Stomach (tissue), 9 donors: ENCODE data around the gene PLEKHD1. TPM values are rescaled to one million over a fixed set of nuclear protein-coding genes. Genes with fewer than 3 reads are reported as not detected.
"Not testable (repeated sequence)": the region's sequence is repeated elsewhere in the genome, so short reads cannot be mapped to it uniquely, and the experiment has no call there.

Source experiments
- DNase-seq, 2 donors: peaks; one replicate each; pipeline versions ENCODE4 v3.0.0 to v3.0.0-alpha.2; 2013 to 2019
- H3K27ac ChIP-seq, 5 donors: fragments of 200-600 bp in 4 of 5; sonication (generic) in 4 of 5; one replicate each; pipeline ENCODE4 v1.5.1; 2013 to 2019; ENCODE audit warnings: mild to moderate bottlenecking in 1 of 5, moderate library complexity in 1 of 5
- H3K27me3 ChIP-seq, 3 donors: fragments of 200-600 bp; sonication (generic); one replicate each; pipeline ENCODE4 v1.5.1; 2017 to 2019; ENCODE audit warnings: mixed run types in 1 of 3
- H3K36me3 ChIP-seq, 4 donors: fragments of 200-600 bp; sonication (generic); 1 replicate in 3 of 4; 2 replicates in 1 of 4; pipeline ENCODE4 v1.5.1; 2016 to 2019
- H3K4me1 ChIP-seq, 4 donors: fragments of 200-600 bp; sonication (generic); one replicate each; pipeline ENCODE4 v1.5.1; 2016 to 2019
- H3K4me3 ChIP-seq, 4 donors: fragments of 200-600 bp; sonication (generic) in 3 of 4; one replicate each; pipeline ENCODE4 v1.5.1; 2016 to 2019; ENCODE audit warnings: mild to moderate bottlenecking in 1 of 4
- H3K9me3 ChIP-seq, 4 donors: fragments of 200-600 bp; sonication (generic); one replicate each; pipeline ENCODE4 v1.5.1; 2016 to 2019
- EP300 ChIP-seq: sonication (generic); formaldehyde crosslinking; IDR thresholded peaks from one replicate; pipeline ENCODE4 v1.6.1; 2017; ENCODE audit warnings: antibody characterized with exemption
- POLR2A ChIP-seq, 4 donors: fragments of 450-650 bp; IDR thresholded peaks; one replicate each; pipeline ENCODE4 v1.6.1; 2016; ENCODE audit warnings: antibody characterized with exemption in 4 of 4, control low read depth in 2 of 4, mild to moderate bottlenecking in 1 of 4, moderate library complexity in 1 of 4
- POLR2AphosphoS5 ChIP-seq, 3 donors: sonication (generic); formaldehyde crosslinking; IDR thresholded peaks; one replicate each; pipeline ENCODE4 v1.6.1; 2016; ENCODE audit warnings: antibody characterized with exemption in 3 of 3
- WGBS, 5 donors: extraction: QIAGEN DNeasy Blood & Tissue Kit in 3 of 5; methylation state at CpG; one replicate each; pipeline versions ENCODE4 v1.1.5 to v1.1.7; 2013 to 2018; 5-methylcytosine and 5-hydroxymethylcytosine counted together
- intact Hi-C: fragments of 100-400 bp; cut with DNase I; formaldehyde crosslinking; loops from one replicate; pipeline ENCODE4 v1.15.1; 2023; ENCODE audit warnings: low total_unique reads
- polyA plus RNA-seq, 3 donors: library from polyadenylated mRNA; stranded (reverse); fragments of 200-250 nt; gene quantifications; one replicate each; pipeline ENCODE4 v1.2.3, GENCODE V29; 2013
- total RNA-seq, 5 donors: library from RNA; depleted of rRNA; stranded (reverse); fragments of >200 nt; gene quantifications; one replicate each; pipeline versions ENCODE4 v1.1.0 to v1.2.3, GENCODE V29; 2014 to 2016
- TF ChIP-seq, protein P1 (sequence below), 7 experiments: fragments of 450-650 bp in 4 of 7; fragments of 200-600 bp in 3 of 7; sonication (generic) in 3 of 7; IDR thresholded peaks; one replicate each; pipeline ENCODE4 v1.5.1; 2016 to 2019; ENCODE audit warnings: antibody characterized with exemption in 7 of 7, control low read depth in 2 of 7, mild to moderate bottlenecking in 1 of 7
- donor health status: healthy with polysubstance abuse.
- donor health status: Bipolar disorder and iron deficiency.
- donor health status: healthy.

Gene PLEKHD1
- total and polyA plus RNA-seq, 8 donors = 0.08 to 0.55 (median 0.14) TPM; not detected in 4

DNA sequence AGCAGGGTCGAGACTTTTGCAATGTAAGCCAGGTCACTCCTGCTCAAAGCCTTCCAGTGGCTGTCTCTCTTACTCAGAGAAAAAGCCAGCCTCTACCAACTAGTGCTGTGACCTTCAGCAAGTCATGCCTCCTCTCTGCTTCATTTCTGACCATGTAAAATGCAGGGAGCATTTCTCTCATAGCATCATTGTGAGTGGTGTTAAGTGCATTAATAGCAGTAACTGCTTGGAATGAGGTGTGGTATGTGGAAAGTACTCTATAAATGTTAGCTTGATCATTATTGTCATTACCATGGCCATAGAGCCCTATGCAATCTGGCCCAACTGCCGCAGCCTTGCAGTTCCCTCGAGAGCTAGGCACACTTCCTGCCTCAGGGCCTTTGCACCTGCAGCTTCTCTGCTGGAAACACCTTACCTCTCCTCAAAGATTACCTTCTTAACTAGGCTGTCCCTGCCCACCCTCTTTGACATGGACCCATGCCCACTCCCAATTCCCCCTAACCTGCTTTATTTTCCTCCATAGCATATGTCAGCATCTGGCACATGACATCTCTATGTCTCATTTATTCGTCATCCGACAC, 10.9 kb downstream of the PLEKHD1 start:
- H3K4me3 ChIP-seq = no peak overlapping the region
- H3K27ac ChIP-seq = no peak overlapping the region
- no peaks in the 10 kb centered on the region for H3K4me1 ChIP-seq
- peaks cover 0 to 16% (median 0%) of the 10 kb centered on the region in 3 donors for H3K27me3 ChIP-seq
- no peak for TF ChIP-seq POLR2A (IDR thresholded peaks at IDR 0.05)
- no peak for TF ChIP-seq EP300
- intact Hi-C loops = no loop called here
- no peak for DNase-seq
- 90 to 94% (median 93%) methylated on average over 5 of the region's 5 CpGs for WGBS, 5 donors
- H3K36me3 ChIP-seq = no peaks in the 10 kb centered on the region
- H3K9me3 ChIP-seq = no peaks in the 10 kb centered on the region

DNA sequence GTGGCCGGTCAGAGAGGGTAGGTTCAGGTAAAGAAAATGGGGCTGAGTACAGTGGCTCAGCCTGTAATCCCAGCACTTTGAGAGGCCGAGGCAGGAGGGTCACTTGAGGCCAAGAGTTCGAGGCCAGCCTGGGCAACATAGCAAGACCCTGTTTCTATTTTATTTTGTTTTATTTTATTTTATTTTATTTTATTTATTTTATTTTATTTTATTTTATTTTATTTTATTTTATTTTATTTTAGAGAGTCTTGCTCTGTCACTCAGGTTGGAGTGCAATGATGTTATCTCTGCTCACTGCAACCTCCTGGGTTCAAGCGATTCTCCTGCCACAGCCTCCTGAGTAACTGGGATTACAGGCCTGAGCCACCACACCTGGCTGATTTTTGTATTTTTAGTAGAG, 13.3 kb downstream of the PLEKHD1 start:
- 89 to 98% (median 95%) methylated on average over 4 of the region's 4 CpGs for WGBS, 5 donors
- intact Hi-C loops, H3K9me3 ChIP-seq, H3K27ac ChIP-seq, H3K4me1 ChIP-seq, H3K4me3 ChIP-seq, DNase-seq, H3K36me3 ChIP-seq: not testable (repeated sequence)
- peaks cover 0 to 22% (median 0%) of the 10 kb centered on the region in 3 donors for H3K27me3 ChIP-seq

DNA sequence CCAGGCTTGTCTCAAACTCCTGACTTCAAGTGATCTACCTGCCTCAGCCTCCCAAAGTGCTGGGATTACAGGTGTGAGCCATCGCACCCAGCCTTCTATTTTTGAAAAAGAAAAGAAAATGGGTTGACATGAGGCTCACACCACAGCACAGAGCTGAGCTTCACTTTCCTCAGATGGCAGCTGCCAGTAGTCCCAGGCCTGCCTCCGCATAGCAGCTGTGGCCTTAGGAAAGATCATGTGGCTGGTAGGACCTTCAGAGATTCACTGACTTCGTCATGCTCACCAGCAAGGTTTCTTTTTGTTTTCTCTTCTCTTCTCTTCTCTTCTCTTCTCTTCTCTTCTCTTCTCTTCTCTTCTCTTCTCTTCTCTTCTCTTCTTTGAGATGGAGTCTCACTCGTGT, 13.8 kb downstream of the PLEKHD1 start:
- DNase-seq, H3K4me1 ChIP-seq, H3K27ac ChIP-seq, H3K4me3 ChIP-seq, H3K36me3 ChIP-seq, intact Hi-C loops, H3K9me3 ChIP-seq: not testable (repeated sequence)
- 93 to 95% (median 94%) methylated on average over 4 of the region's 4 CpGs for WGBS, 5 donors
- peaks cover 0 to 26% (median 0%) of the 10 kb centered on the region in 3 donors for H3K27me3 ChIP-seq

DNA sequence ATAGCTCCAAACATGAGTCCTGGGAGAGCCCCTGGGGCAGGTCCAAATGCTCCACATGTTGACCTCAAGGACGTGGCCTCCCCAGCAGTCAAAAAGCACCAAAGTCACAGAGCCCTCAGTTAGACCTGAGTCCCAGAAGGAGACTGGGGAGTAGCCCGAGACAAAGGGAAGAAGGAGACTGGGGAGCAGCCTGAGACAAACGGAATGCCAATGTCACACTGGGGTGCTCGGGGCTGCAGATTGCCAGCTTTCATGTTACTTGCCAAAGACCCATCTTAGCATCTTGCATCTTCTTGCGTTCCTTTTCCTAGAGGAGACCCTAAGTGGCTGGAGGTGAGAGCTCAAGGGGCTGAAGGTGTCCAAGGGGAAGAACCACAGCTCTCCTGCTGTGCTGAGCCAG, 14.9 kb downstream of the PLEKHD1 start:
- no peak for DNase-seq
- peaks cover 0 to 26% (median 0%) of the 10 kb centered on the region in 3 donors for H3K27me3 ChIP-seq
- no peak overlapping the region for H3K4me3 ChIP-seq
- no peak overlapping the region for H3K27ac ChIP-seq
- H3K36me3 ChIP-seq = no peaks in the 10 kb centered on the region
- WGBS, 5 donors = 80 to 95% (median 84%) methylated on average over 5 of the region's 5 CpGs
- H3K9me3 ChIP-seq = no peaks in the 10 kb centered on the region
- TF ChIP-seq EP300 (no peak), POLR2AphosphoS5 (IDR thresholded peaks at IDR 0.05) (no peak), POLR2A (IDR thresholded peaks at IDR 0.05) (no peak)
- TF ChIP-seq, protein P1, sequence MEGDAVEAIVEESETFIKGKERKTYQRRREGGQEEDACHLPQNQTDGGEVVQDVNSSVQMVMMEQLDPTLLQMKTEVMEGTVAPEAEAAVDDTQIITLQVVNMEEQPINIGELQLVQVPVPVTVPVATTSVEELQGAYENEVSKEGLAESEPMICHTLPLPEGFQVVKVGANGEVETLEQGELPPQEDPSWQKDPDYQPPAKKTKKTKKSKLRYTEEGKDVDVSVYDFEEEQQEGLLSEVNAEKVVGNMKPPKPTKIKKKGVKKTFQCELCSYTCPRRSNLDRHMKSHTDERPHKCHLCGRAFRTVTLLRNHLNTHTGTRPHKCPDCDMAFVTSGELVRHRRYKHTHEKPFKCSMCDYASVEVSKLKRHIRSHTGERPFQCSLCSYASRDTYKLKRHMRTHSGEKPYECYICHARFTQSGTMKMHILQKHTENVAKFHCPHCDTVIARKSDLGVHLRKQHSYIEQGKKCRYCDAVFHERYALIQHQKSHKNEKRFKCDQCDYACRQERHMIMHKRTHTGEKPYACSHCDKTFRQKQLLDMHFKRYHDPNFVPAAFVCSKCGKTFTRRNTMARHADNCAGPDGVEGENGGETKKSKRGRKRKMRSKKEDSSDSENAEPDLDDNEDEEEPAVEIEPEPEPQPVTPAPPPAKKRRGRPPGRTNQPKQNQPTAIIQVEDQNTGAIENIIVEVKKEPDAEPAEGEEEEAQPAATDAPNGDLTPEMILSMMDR (IDR thresholded peaks at IDR 0.05) = no peak
- intact Hi-C loops = no loop called here
- peaks cover 0 to 9% (median 4%) of the 10 kb centered on the region in 4 donors for H3K4me1 ChIP-seq

DNA sequence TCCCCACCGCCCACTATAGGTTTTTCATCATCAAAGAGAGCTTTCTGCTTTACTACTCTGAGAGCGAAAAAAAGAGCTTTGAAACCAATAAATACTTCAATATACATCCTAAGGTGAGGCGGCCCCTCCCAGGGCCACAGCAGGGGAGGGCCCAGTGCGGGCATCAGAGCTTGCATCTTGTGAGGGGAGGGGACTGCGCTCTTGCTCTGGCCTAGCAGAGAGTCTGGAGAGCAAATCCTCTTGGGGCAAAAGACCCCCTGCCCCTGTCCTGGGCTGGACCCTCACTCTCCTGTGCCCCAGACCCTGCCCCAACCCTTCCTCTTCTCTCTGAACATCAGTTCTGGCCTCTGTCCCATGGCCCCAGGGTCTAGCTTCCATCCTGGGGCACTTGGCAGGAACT, 15.6 kb downstream of the PLEKHD1 start:
- intact Hi-C loops = no loop called here
- Histone ChIP-seq H3K27ac (no peak overlapping the region), H3K4me3 (no peak overlapping the region), H3K27me3 (peaks cover 0 to 19% (median 0%) of the 10 kb centered on the region in 3 donors), H3K9me3 (no peaks in the 10 kb centered on the region), H3K36me3 (no peaks in the 10 kb centered on the region), H3K4me1 (peaks cover 0 to 9% (median 4%) of the 10 kb centered on the region in 4 donors)
- 89 to 97% (median 92%) methylated on average over 5 of the region's 5 CpGs for WGBS, 5 donors
- TF ChIP-seq, protein P1 (IDR thresholded peaks at IDR 0.05) = no peak
- TF ChIP-seq POLR2AphosphoS5 (IDR thresholded peaks at IDR 0.05) = no peak
- TF ChIP-seq POLR2A (IDR thresholded peaks at IDR 0.05) = no peak
- TF ChIP-seq EP300 = no peak
- DNase-seq = no peak

DNA sequence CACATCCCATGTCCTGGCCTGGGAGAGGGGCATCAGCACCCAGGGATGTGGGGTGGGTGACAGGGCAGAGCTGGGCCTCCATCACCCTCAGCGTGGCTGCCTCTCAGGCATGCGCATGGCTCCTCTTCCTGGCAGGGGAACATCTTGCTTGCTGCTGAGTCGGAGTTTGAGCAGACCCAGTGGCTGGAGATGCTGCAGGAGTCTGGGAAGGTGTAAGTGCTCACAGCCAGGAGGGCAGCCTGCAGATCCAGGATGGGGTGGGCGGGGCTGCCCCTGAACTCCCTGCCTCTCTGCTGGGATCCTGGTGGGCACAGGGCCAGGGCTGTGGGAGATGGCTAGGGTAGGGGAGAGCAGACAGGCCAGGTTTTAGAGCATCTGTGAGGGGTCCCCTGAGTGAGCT, 16.2 kb downstream of the PLEKHD1 start:
- Histone ChIP-seq H3K9me3 (no peaks in the 10 kb centered on the region), H3K27me3 (peaks cover 0 to 13% (median 0%) of the 10 kb centered on the region in 3 donors), H3K27ac (no peak overlapping the region), H3K36me3 (no peaks in the 10 kb centered on the region), H3K4me3 (no peak overlapping the region), H3K4me1 (peaks cover 0 to 13% (median 4%) of the 10 kb centered on the region in 4 donors)
- TF ChIP-seq, protein P1 (IDR thresholded peaks at IDR 0.05) = no peak
- no peak for TF ChIP-seq POLR2A (IDR thresholded peaks at IDR 0.05)
- no peak for TF ChIP-seq EP300
- no peak for TF ChIP-seq POLR2AphosphoS5 (IDR thresholded peaks at IDR 0.05)
- intact Hi-C loops = no loop called here
- no peak for DNase-seq
- WGBS, 5 donors = 91 to 100% (median 94%) methylated on average over 2 to 4 of the region's 4 CpGs; no CpG with 5 or more reads in 1 of the 5 donors
